Measurements from ENCODE around the gene ADAMTS20. TPM values are rescaled to one million over a fixed set of nuclear protein-coding genes. Genes with fewer than 3 reads are reported as not detected.

The ADAMTS20 gene
- total and polyA plus RNA-seq, 2 donors, result 1.0 TPM; not detected in 1

DNA sequence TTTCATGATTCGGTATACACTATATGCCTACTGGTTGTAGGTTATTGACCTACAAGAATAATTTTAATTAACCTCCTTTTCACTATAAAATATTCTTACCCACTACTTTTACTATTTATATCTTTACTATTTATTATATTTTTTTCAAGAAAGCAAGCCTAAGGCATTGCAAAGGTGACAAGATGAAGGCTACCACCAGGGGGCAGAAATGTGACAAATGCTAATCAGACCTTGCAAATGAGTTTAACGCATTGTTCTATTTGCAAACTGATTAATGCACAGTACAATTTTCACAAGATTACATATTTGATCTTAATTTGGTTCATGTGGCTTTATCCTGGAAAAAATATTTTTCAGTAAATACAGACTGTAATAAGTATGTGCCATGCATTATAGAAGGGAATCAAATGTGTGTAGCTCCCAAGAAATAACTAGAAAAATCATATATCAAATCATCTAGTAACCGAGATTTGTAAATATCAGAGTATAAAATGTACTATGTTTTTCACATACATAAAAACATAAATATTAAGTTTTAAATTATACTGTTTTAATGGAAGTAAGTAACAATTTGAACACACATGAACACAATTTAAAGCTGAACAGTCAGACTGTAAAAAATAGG lies 107.0 kb downstream of the ADAMTS20 start:
- 68% methylated on average over 3 of the region's 3 CpGs for WGBS
- Histone ChIP-seq H3K4me3 (ENCODE audit: low read depth, low read length) (no peak overlapping the region), H3K27ac (ENCODE audit: low read depth) (no peak overlapping the region), H3K36me3 (ENCODE audit: insufficient read depth) (no peaks in the 10 kb centered on the region), H3K4me1 (ENCODE audit: insufficient read depth) (no peaks in the 10 kb centered on the region)
- no peak for DNase-seq (ENCODE audit: extremely low spot score)

DNA sequence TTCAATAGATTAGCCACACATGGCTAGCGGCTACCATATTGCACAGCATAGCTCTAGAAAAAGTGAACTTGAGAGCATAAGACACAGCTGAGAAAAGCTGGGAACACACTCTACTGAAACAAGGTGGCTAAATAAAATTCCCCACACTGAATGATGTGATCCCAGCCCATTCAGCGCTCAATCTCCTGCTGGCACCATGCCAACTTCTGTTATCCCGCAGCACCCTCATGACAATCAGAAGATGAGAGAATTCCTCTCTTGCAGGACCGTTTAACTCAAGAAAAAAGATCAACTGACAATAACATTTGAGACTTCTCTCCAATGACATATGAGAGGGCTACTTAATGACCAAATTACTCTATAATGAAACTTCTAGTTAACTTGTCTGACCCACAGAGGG lies 115.4 kb downstream of the ADAMTS20 start:
- DNase-seq (ENCODE audit: extremely low spot score), result no peak
- H3K36me3 ChIP-seq (ENCODE audit: insufficient read depth), result no peaks in the 10 kb centered on the region
- WGBS, result 74% methylated on average over 4 of the region's 4 CpGs
- H3K27ac ChIP-seq (ENCODE audit: low read depth), result no peak overlapping the region
- H3K4me3 ChIP-seq (ENCODE audit: low read depth, low read length), result no peak overlapping the region
- H3K4me1 ChIP-seq (ENCODE audit: insufficient read depth), result no peaks in the 10 kb centered on the region

DNA sequence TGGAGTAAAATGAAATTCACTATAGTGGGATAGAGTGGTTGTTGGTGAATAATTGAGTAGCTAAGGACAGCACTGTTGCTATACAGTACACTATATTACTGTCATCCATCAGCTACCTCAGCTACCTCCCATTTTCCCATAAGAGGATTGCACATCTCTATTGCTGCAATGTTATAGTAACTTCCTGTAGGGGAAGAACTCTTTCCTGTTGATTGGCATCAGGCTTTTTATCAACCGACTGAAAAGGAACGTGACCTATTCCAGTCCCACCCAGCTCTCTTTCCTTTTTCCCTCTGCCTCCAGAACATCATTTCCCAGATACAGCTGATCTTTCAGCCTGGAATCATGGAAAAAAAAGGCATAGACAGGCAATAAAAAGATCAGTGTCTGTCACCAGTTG lies 117.4 kb downstream of the ADAMTS20 start:
- Histone ChIP-seq H3K27ac (ENCODE audit: low read depth) (no peak overlapping the region), H3K36me3 (ENCODE audit: insufficient read depth) (no peaks in the 10 kb centered on the region), H3K4me1 (ENCODE audit: insufficient read depth) (no peaks in the 10 kb centered on the region), H3K4me3 (ENCODE audit: low read depth, low read length) (no peak overlapping the region)
- WGBS, result 69% methylated on average over 2 of the region's 2 CpGs
- DNase-seq (ENCODE audit: extremely low spot score), result no peak

DNA sequence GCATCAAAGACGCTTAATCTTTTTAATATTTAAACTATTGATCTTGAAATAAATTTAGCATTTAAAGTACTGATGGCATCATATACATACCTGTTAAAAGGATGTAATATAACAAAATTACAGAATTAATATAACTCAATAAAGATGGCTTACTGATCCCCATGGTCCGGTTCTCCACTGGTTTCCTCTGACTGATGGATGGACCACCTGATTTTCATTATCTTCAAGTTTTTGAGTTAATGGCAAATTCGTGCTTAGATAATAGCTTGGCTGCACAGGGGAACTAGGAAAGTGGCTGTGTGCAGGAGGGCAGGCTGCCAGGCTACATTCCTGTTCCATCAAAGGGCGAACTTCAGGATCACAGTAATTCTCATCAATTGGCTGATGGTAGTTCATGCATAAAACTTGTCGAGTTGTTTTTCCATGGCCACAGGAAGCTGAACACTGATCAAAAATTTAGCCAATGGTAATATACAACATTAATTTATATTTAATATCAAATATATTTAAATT lies 123.9 kb downstream of the ADAMTS20 start:
- no peaks in the 10 kb centered on the region for H3K4me1 ChIP-seq (ENCODE audit: insufficient read depth)
- H3K4me3 ChIP-seq (ENCODE audit: low read depth, low read length), result no peak overlapping the region
- H3K36me3 ChIP-seq (ENCODE audit: insufficient read depth), result no peaks in the 10 kb centered on the region
- no peak overlapping the region for H3K27ac ChIP-seq (ENCODE audit: low read depth)
- DNase-seq (ENCODE audit: extremely low spot score), result no peak
- 74% methylated on average over 5 of the region's 5 CpGs for WGBS

DNA sequence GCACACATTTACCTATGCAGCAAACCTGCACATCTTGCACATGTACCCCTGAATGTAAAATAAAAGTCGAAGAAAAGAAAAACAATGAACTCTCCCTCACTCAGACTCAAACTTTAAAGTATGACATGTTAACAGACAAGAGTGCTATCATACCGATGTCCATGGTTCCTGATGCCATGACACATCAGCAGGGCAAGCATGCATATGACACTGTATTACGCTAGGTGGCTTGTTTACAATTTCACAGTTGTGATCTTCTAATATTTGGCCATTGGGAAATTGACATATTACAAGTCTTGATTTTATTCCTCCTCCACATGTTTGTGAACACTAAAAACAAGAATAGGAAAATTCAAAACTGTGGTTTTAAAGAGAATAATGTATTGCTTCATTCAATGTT lies 126.6 kb downstream of the ADAMTS20 start:
- WGBS, result 95% methylated on average over 3 of the region's 3 CpGs
- Histone ChIP-seq H3K27ac (ENCODE audit: low read depth) (no peak overlapping the region), H3K36me3 (ENCODE audit: insufficient read depth) (no peaks in the 10 kb centered on the region), H3K4me3 (ENCODE audit: low read depth, low read length) (no peak overlapping the region), H3K4me1 (ENCODE audit: insufficient read depth) (no peaks in the 10 kb centered on the region)
- no peak for DNase-seq (ENCODE audit: extremely low spot score)

DNA sequence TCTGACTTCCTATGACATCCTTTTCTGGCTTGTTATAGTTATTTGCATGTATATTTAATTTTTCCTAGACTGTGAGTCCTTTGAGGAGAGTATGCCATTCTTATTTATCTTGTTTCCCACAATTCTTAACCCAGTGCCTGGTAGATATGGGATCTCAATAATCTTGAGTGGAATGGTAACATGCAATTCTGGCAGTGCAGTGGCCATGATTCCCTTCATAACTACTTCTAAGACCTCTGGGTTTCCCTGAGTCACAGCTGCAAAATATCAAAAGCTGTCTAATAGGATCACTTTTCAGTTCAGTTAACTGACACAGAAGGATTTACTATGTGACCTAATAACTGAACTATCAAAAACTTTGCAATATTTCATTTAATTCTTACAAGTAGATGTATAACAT lies 135.0 kb downstream of the ADAMTS20 start:
- Histone ChIP-seq H3K4me1 (ENCODE audit: insufficient read depth) (no peaks in the 10 kb centered on the region), H3K4me3 (ENCODE audit: low read depth, low read length) (no peak overlapping the region), H3K36me3 (ENCODE audit: insufficient read depth) (no peaks in the 10 kb centered on the region), H3K27ac (ENCODE audit: low read depth) (no peak overlapping the region)
- no peak for DNase-seq (ENCODE audit: extremely low spot score)

DNA sequence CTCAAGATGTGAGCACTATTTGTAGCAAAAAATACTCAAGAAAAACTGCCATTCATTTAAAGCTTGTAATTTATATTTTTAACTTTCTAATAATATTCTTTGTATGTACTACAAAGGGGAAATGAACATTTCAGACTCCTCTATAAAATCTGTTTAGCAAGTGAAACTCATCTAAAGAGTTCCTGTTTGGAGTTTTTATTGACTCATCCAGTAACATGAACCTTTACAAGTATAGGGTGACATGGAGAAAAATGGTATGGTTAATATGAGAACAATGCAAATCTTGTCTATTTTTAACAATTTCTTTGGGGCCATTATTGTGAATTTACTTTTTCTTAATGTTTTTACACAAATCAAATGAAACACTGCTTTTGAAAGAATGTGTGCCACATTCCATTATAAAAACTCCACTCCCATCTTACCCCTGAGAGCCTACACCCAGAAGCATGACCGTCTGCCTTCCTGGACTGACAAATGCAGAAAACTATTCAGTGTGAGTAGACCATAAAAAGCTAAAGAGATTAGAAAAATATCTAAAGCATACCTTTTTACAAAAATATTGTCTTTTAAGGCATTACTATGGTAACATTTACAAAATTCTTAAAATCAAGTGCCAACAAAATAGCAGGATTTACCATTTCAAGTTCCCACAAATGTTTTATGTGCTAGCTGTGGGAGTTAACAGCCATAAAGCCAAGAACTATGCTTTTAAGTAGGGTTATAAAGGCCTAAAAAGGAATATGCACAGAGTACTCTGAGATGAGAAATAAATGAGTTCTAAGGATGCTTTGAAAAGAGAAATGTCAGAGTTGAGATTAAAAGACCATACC lies 144.0 kb downstream of the ADAMTS20 start:
- peak; percentile 25 for DNase-seq (ENCODE audit: extremely low spot score)
- Histone ChIP-seq H3K36me3 (ENCODE audit: insufficient read depth) (no peaks in the 10 kb centered on the region), H3K4me1 (ENCODE audit: insufficient read depth) (no peaks in the 10 kb centered on the region), H3K27ac (ENCODE audit: low read depth) (no peak overlapping the region), H3K4me3 (ENCODE audit: low read depth, low read length) (no peak overlapping the region)
- WGBS, result 46% methylated on average over 1 of the region's 1 CpG

DNA sequence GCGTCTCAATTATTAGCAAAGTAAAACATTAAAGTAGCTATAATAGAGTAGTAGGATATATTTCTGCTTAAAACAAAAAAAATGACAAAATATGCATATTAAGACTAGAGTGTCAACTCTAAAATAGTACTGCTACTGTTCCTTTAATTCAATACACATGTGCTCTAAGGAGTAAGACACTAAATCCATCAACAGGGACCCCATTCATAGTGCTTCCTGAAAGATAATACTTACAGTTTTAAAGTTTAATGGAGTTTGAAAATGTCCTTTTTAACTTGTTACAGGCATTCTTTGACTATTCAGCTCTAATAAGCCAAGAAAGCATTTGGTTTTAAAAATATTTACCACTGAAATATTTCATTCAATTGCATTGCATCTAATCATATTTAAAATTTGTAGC lies 145.2 kb downstream of the ADAMTS20 start:
- Histone ChIP-seq H3K27ac (ENCODE audit: low read depth) (no peak overlapping the region), H3K4me3 (ENCODE audit: low read depth, low read length) (no peak overlapping the region), H3K4me1 (ENCODE audit: insufficient read depth) (no peaks in the 10 kb centered on the region), H3K36me3 (ENCODE audit: insufficient read depth) (no peaks in the 10 kb centered on the region)
- 84% methylated on average over 1 of the region's 1 CpG for WGBS
- DNase-seq (ENCODE audit: extremely low spot score), result no peak

DNA sequence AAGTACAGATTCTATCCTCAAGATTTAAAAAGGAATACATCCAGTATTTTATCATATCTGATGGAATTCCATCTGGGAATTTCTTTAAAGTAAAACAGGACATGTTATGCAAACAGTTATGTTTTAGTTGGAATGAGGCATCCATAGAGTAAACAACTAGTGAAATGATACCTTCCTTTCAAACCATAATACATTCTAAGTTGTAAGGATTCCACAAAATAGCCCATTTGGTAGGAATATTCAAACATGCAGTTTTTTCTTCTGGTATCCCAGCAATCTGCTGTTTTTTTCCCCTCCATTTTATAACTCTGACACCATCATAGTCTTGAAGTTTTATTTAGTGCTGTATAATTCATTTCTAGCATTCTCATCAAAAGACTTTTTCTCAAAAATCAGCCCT lies 149.6 kb downstream of the ADAMTS20 start:
- Histone ChIP-seq H3K36me3 (ENCODE audit: insufficient read depth) (no peaks in the 10 kb centered on the region), H3K27ac (ENCODE audit: low read depth) (no peak overlapping the region), H3K4me3 (ENCODE audit: low read depth, low read length) (no peak overlapping the region), H3K4me1 (ENCODE audit: insufficient read depth) (no peaks in the 10 kb centered on the region)
- DNase-seq (ENCODE audit: extremely low spot score), result no peak

DNA sequence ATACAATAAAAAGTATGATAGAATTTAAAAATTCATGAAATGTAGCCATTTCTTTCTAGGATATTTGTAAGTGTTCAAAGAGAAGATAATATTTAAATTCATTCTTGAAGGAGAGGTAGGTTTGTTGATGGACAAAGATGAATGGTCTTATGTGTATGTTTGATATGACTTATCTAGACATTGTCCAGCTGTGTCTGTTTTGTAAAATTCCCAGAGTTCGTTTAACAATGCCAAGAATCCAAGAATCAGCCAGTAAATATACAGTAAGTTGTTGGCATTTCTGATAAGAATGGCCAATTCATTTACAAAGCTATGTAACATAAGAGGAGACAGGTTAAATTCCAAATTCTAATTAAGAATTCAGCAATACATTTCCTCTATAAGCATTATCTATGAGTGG lies 150.9 kb downstream of the ADAMTS20 start:
- WGBS, result 17% methylated on average over 1 of the region's 1 CpG
- DNase-seq (ENCODE audit: extremely low spot score), result no peak
- Histone ChIP-seq H3K4me3 (ENCODE audit: low read depth, low read length) (no peak overlapping the region), H3K27ac (ENCODE audit: low read depth) (no peak overlapping the region), H3K4me1 (ENCODE audit: insufficient read depth) (no peaks in the 10 kb centered on the region), H3K36me3 (ENCODE audit: insufficient read depth) (no peaks in the 10 kb centered on the region)

DNA sequence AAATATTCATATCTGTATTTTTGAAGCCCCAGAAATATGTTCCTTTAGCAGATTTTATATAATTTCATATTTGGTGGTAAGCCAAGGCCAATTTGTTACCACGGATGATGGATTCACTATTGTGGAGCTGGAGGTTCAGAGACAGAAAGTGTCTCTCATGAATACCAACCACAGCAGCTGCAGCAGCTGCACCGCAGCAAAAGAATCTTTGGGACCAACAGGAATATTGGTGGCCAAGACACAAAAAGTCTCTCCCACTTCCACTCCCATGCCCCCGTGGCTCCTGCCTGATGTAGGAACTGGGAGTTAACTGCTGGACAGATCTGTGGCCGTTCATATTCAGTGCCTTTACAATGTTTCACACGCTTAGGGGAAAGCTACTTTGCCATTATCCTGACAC lies 155.3 kb downstream of the ADAMTS20 start:
- Histone ChIP-seq H3K36me3 (ENCODE audit: insufficient read depth) (no peaks in the 10 kb centered on the region), H3K4me3 (ENCODE audit: low read depth, low read length) (no peak overlapping the region), H3K27ac (ENCODE audit: low read depth) (no peak overlapping the region), H3K4me1 (ENCODE audit: insufficient read depth) (no peaks in the 10 kb centered on the region)
- 70% methylated on average over 5 of the region's 5 CpGs for WGBS
- no peak for DNase-seq (ENCODE audit: extremely low spot score)

DNA sequence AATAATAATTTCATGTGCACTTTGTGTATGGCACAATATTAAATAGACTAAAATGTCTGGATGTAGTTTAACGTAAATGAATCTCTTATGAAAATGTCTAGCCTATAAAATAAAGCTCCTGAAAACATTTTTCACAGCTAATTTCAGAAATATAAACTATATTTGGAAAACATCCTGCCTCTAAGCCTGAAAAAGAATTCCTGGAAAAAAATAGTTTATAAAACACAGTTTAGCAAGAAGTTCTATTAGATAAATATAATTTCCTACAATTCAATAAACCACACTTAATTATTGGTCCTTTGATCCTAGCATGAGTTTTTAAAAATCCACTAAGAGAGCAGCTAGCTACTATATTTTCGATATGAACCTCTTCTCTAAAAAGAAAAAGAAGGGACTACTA lies 159.9 kb downstream of the ADAMTS20 start:
- Histone ChIP-seq H3K27ac (ENCODE audit: low read depth) (no peak overlapping the region), H3K36me3 (ENCODE audit: insufficient read depth) (no peaks in the 10 kb centered on the region), H3K4me1 (ENCODE audit: insufficient read depth) (no peaks in the 10 kb centered on the region), H3K4me3 (ENCODE audit: low read depth, low read length) (no peak overlapping the region)
- DNase-seq (ENCODE audit: extremely low spot score), result no peak
- WGBS, result 68% methylated on average over 2 of the region's 2 CpGs

DNA sequence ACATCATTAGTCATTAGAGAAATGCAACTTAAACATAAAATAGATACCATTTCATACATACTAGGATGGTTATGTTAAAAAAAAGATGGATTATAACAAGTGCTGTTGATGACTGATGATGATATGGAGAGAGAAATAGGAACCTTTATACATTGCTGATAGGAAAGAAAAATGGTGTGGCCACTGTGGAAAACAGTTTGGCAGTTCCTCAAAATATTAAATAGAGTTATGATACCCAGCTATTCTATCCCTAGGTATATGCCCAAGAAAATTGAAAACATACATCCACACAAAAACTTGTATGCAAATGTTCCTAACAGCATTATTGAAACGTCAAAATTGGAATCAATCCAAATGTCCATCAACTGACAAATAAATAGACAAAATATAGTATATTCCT lies 170.1 kb downstream of the ADAMTS20 start:
- no peaks in the 10 kb centered on the region for H3K36me3 ChIP-seq (ENCODE audit: insufficient read depth)
- H3K4me3 ChIP-seq (ENCODE audit: low read depth, low read length), result no peak overlapping the region
- H3K4me1 ChIP-seq (ENCODE audit: insufficient read depth), result no peaks in the 10 kb centered on the region
- no peak overlapping the region for H3K27ac ChIP-seq (ENCODE audit: low read depth)
- DNase-seq (ENCODE audit: extremely low spot score), result no peak
- 72% methylated on average over 1 of the region's 1 CpG for WGBS

DNA sequence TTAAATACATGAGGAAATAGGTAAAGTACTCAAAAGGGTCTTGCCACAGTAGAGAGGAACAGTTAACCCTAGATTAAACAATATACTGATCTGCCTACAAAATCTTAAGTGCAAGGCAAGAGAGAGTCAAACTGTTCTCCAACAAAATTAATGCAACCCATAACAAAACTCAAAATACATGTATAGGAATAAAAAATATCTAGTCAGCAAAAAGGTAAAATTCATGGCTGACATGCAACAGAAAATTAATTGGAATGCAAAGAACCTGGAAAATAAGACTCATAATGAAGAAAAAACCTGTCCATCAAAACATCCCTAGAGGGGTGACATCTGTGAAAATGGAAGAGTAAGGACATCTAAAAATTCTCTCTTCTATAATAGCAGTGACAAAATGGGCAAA lies 173.6 kb downstream of the ADAMTS20 start:
- H3K4me3 ChIP-seq (ENCODE audit: low read depth, low read length), result no peak overlapping the region
- H3K4me1 ChIP-seq (ENCODE audit: insufficient read depth), result no peaks in the 10 kb centered on the region
- no peak overlapping the region for H3K27ac ChIP-seq (ENCODE audit: low read depth)
- DNase-seq (ENCODE audit: extremely low spot score), result no peak
- no peaks in the 10 kb centered on the region for H3K36me3 ChIP-seq (ENCODE audit: insufficient read depth)
